ENCODE data around the gene ITCH.
A peak's percentile ranks its signal among the peaks of the same experiment; 100 is the strongest.

The ITCH gene

GRCh38 chr20:34363062-34363464 is at the start of gene ITCH:
Gene ITCH, plus strand, starts transcription at chr20:34363273. Its CDS starts 30,539 bp downstream, at chr20:34393812.
- TF ChIP-seq CTCF (IDR thresholded peaks at IDR 0.05; ENCODE audit: low read depth, low read length, missing control alignments): no peak
- peak within 1 kb of the TSS; percentile 85 for H3K4me3 ChIP-seq (ENCODE audit: low read depth, low read length)
- peak; percentile 88 for DNase-seq (ENCODE audit: low read depth)
- in situ Hi-C loops (cut with HindIII; ENCODE audit: low sequenced_read_pairs): no loop called here

- H3K4me3 ChIP-seq (ENCODE audit: low read depth, low read length): no peak overlapping the region
- no peak for DNase-seq (ENCODE audit: low read depth)
- in situ Hi-C loops (cut with HindIII; ENCODE audit: low sequenced_read_pairs): no loop called here
- no peak for TF ChIP-seq CTCF (IDR thresholded peaks at IDR 0.05; ENCODE audit: low read depth, low read length, missing control alignments)
Measured at GRCh38 chr20:34315236-34315635, 47.8 kb upstream of the ITCH start.

DNA sequence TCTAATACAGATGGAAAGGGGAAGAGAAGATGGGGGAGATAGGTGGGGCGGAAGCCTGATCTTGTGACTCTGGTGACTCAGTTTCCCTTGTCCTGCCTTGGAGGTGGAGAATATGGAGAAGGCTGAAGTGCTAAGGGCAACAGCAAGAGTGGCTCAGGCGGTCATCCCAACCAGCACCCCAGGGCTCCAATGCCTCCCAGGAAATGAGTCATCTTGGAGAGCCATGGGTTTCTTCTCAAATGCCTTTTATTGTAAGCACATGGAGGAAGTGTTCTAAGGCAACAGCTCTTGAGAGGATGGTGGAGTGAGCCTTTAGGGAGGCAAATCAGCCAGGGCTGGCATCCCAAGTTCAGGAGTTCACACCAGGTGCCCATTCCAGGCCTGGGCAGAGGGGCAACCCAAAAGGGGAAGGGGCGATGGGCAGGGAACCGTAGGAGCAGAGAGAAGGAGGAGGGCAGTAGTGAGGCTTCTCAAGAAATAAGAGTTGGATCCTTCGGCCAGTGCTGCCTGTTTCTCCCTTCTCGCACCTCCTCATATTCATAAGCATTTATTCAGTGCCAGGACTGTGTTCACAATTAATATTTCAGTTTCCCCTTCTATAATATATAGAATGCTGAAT is 46.8 kb upstream of the ITCH start:
- DNase-seq (ENCODE audit: low read depth): no peak
- in situ Hi-C loops (cut with HindIII; ENCODE audit: low sequenced_read_pairs): no loop called here
- TF ChIP-seq CTCF (IDR thresholded peaks at IDR 0.05; ENCODE audit: low read depth, low read length, missing control alignments): no peak
- H3K4me3 ChIP-seq (ENCODE audit: low read depth, low read length): no peak overlapping the region

DNA sequence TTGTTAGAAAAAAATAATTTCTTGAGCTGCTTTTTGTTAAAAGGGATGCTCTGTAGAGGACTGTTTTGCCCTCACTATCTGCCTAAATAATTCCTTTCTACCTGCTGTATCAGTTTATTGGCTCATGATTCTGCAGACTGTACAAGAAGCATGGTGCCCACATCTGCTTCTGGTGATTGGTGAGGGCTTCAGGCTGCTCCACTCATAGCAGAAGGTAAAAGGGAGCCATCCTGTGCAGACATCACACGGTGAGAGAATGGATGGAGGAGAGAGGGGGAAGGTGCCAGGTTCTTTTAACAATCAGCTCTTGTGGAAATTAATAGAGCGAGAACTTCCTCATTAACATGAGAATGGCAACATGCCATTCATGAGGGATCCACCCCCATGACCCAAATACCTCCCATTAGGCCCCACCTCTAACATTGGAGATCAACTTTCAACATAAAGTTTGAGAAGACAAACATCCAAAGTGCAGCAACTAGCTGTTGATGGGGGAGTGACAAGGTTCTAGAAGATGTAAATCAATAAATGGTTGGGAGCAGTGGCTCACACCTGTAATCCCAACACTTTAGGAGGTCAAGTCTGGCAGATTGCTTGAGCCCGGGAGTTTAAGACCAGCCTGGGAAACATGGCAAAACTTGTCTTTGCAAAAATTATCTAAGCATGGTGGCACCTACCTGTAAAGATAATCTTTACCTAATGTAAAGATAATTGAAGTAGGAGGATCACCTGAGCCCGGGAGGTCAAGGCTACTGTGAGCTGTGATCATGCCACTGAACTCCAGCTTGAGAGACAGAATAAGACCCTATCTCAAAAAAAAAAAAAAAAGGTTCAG is 44.2 kb upstream of the ITCH start:
- in situ Hi-C loops (cut with HindIII; ENCODE audit: low sequenced_read_pairs): no loop called here
- TF ChIP-seq CTCF (IDR thresholded peaks at IDR 0.05; ENCODE audit: low read depth, low read length, missing control alignments): no peak
- no peak overlapping the region for H3K4me3 ChIP-seq (ENCODE audit: low read depth, low read length)
- DNase-seq (ENCODE audit: low read depth): no peak

DNA sequence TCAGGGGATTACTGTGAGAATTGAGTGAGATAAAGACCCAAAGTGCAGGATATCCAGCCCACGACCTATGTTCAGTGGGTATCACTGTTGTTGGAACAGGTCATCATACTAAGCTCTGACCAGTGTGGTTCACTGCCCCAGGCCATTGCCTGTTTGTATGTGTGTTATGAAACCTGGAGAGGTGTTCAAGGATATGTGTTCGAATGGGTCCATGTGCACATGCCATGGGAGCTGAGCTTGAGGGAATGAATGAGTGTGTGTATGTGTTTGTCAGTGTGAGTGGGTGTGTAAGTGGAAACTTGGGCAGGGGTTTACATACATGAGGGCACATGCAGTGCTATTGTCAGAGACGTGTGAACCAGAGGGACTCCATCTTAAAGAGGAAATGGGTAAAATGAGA is 42.2 kb upstream of the ITCH start:
- DNase-seq (ENCODE audit: low read depth): no peak
- no peak overlapping the region for H3K4me3 ChIP-seq (ENCODE audit: low read depth, low read length)
- no peak for TF ChIP-seq CTCF (IDR thresholded peaks at IDR 0.05; ENCODE audit: low read depth, low read length, missing control alignments)
- in situ Hi-C loops (cut with HindIII; ENCODE audit: low sequenced_read_pairs): no loop called here

DNA sequence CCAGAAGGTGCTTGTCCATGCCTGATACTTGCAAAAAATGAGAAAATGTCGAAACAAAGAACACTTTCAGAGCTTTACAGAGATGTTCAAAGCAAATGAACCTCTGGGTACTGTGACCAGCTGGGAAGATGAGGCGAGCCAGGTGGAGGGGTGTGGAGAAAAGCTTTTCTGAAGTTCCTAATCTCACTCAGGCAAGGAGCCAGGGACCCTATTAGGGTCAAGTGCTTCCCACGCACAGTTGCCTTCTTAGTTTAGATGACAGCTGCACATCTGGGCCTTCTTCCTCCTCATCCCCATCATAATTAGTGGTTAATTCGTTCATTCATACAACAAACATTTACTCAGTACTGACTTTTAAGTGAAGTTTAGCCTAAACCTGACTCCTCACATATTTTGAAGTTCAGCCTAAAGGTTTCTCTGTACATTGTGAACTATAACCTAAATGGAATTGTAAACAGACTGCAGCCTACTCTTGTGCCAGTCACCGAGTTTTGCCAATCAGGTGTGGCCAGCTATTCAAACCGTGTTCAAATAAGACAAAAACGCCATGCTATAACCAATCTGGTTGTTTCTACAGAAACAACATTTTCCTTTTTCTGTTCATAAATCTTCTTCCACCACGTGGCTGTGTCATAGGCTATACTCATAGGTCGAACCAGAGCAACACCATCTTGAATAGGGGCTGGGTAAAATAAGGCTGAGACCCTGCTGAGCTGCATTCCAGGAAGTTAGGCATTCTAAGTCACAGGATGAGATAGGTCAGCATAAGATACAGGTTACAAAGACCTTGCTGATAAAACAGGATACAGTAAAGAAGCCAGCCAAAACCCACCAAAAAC is 40.6 kb upstream of the ITCH start:
- no peak overlapping the region for H3K4me3 ChIP-seq (ENCODE audit: low read depth, low read length)
- no peak for DNase-seq (ENCODE audit: low read depth)
- in situ Hi-C loops (cut with HindIII; ENCODE audit: low sequenced_read_pairs): no loop called here
- no peak for TF ChIP-seq CTCF (IDR thresholded peaks at IDR 0.05; ENCODE audit: low read depth, low read length, missing control alignments)
